ENCODE data around the gene CARD11.
A peak's percentile ranks its signal among the peaks of the same experiment; 100 is the strongest.

CARD11 gene

GRCh38 chr7:2892549-2892948, 151.1 kb downstream of the CARD11 start:
- no peak overlapping the region for H3K18ac ChIP-seq (ENCODE audit: low read length)
- H3K9ac ChIP-seq (ENCODE audit: low read length): no peak overlapping the region
- H2BK5ac ChIP-seq (ENCODE audit: low read length): no peak overlapping the region
- DNase-seq: no peak
- no peak overlapping the region for H3K27ac ChIP-seq (ENCODE audit: low read depth, low read length)
- H2AK5ac ChIP-seq (ENCODE audit: low read length): no peak overlapping the region
- H4K5ac ChIP-seq (ENCODE audit: low read length): no peak overlapping the region
- H3K4me3 ChIP-seq (ENCODE audit: low read length): no peak overlapping the region
- H2BK120ac ChIP-seq (ENCODE audit: low read depth, low read length): no peak overlapping the region
- no CpG with 5 or more reads among the region's 8 CpGs for WGBS (ENCODE audit: extremely low coverage, insufficient coverage, low lambda C conversion rate)
- H3K27me3 ChIP-seq (ENCODE audit: insufficient read depth, low read length, poor library complexity): no peaks in the 10 kb centered on the region
- H3K4ac ChIP-seq (ENCODE audit: low read depth, low read length): no peak overlapping the region
- no peaks in the 10 kb centered on the region for H3K79me2 ChIP-seq (ENCODE audit: control insufficient read depth, insufficient read depth, low read length)
- H3K23ac ChIP-seq (ENCODE audit: low read length): no peak overlapping the region
- H3K56ac ChIP-seq (ENCODE audit: low read length): no peak overlapping the region
- H4K8ac ChIP-seq (ENCODE audit: low read depth, low read length): no peak overlapping the region
- H3K4me2 ChIP-seq (ENCODE audit: low read length): no peak overlapping the region
- H3K4me1 ChIP-seq (ENCODE audit: control insufficient read depth, low read depth, low read length): no peaks in the 10 kb centered on the region
- H3K36me3 ChIP-seq (ENCODE audit: control insufficient read depth, insufficient read depth, low read length): no peaks in the 10 kb centered on the region
- H2BK15ac ChIP-seq (replicated peaks; ENCODE audit: low read depth): no peak overlapping the region
- no peaks in the 10 kb centered on the region for H3K79me1 ChIP-seq (ENCODE audit: low read length)

GRCh38 chr7:2887816-2888215, 155.9 kb downstream of the CARD11 start:
- no peak overlapping the region for H2BK120ac ChIP-seq (ENCODE audit: low read depth, low read length)
- no CpG with 5 or more reads among the region's 7 CpGs for WGBS (ENCODE audit: extremely low coverage, insufficient coverage, low lambda C conversion rate)
- H3K27ac ChIP-seq (ENCODE audit: low read depth, low read length): no peak overlapping the region
- no peaks in the 10 kb centered on the region for H3K27me3 ChIP-seq (ENCODE audit: insufficient read depth, low read length, poor library complexity)
- H3K18ac ChIP-seq (ENCODE audit: low read length): no peak overlapping the region
- H3K4me1 ChIP-seq (ENCODE audit: control insufficient read depth, low read depth, low read length): no peaks in the 10 kb centered on the region
- no peak overlapping the region for H4K5ac ChIP-seq (ENCODE audit: low read length)
- H3K23ac ChIP-seq (ENCODE audit: low read length): no peak overlapping the region
- H3K4ac ChIP-seq (ENCODE audit: low read depth, low read length): no peak overlapping the region
- no peak for DNase-seq
- no peak overlapping the region for H2AK5ac ChIP-seq (ENCODE audit: low read length)
- H3K4me3 ChIP-seq (ENCODE audit: low read length): no peak overlapping the region
- no peak overlapping the region for H3K56ac ChIP-seq (ENCODE audit: low read length)
- H3K79me1 ChIP-seq (ENCODE audit: low read length): no peaks in the 10 kb centered on the region
- no peak overlapping the region for H4K8ac ChIP-seq (ENCODE audit: low read depth, low read length)
- no peaks in the 10 kb centered on the region for H3K79me2 ChIP-seq (ENCODE audit: control insufficient read depth, insufficient read depth, low read length)
- H3K9ac ChIP-seq (ENCODE audit: low read length): no peak overlapping the region
- no peak overlapping the region for H3K4me2 ChIP-seq (ENCODE audit: low read length)
- no peak overlapping the region for H2BK5ac ChIP-seq (ENCODE audit: low read length)
- no peaks in the 10 kb centered on the region for H3K36me3 ChIP-seq (ENCODE audit: control insufficient read depth, insufficient read depth, low read length)
- no peak overlapping the region for H2BK15ac ChIP-seq (replicated peaks; ENCODE audit: low read depth)

- no peaks in the 10 kb centered on the region for H3K4me1 ChIP-seq (ENCODE audit: control insufficient read depth, low read depth, low read length)
- no peak overlapping the region for H2BK15ac ChIP-seq (replicated peaks; ENCODE audit: low read depth)
- H3K27ac ChIP-seq (ENCODE audit: low read depth, low read length): no peak overlapping the region
- no peak overlapping the region for H3K4me2 ChIP-seq (ENCODE audit: low read length)
- no peak overlapping the region for H3K9ac ChIP-seq (ENCODE audit: low read length)
- no peaks in the 10 kb centered on the region for H3K27me3 ChIP-seq (ENCODE audit: insufficient read depth, low read length, poor library complexity)
- H3K56ac ChIP-seq (ENCODE audit: low read length): no peak overlapping the region
- no peak overlapping the region for H2BK5ac ChIP-seq (ENCODE audit: low read length)
- H3K4ac ChIP-seq (ENCODE audit: low read depth, low read length): no peak overlapping the region
- no peak overlapping the region for H4K5ac ChIP-seq (ENCODE audit: low read length)
- no peak overlapping the region for H2AK5ac ChIP-seq (ENCODE audit: low read length)
- H4K8ac ChIP-seq (ENCODE audit: low read depth, low read length): no peak overlapping the region
- no peaks in the 10 kb centered on the region for H3K36me3 ChIP-seq (ENCODE audit: control insufficient read depth, insufficient read depth, low read length)
- no peak overlapping the region for H3K18ac ChIP-seq (ENCODE audit: low read length)
- no peak overlapping the region for H2BK120ac ChIP-seq (ENCODE audit: low read depth, low read length)
- no peak overlapping the region for H3K4me3 ChIP-seq (ENCODE audit: low read length)
- peak; percentile 89 for DNase-seq
- no CpG with 5 or more reads among the region's 12 CpGs for WGBS (ENCODE audit: extremely low coverage, insufficient coverage, low lambda C conversion rate)
- H3K23ac ChIP-seq (ENCODE audit: low read length): no peak overlapping the region
- no peaks in the 10 kb centered on the region for H3K79me1 ChIP-seq (ENCODE audit: low read length)
- H3K79me2 ChIP-seq (ENCODE audit: control insufficient read depth, insufficient read depth, low read length): no peaks in the 10 kb centered on the region
These were observed 156.8 kb downstream of the CARD11 start for GRCh38 chr7:2886900-2887299.

GRCh38 chr7:2886391-2886790, 157.3 kb downstream of the CARD11 start:
- Histone ChIP-seq H2BK120ac (ENCODE audit: low read depth, low read length) (no peak overlapping the region), H3K56ac (ENCODE audit: low read length) (no peak overlapping the region), H3K79me1 (ENCODE audit: low read length) (no peaks in the 10 kb centered on the region), H4K8ac (ENCODE audit: low read depth, low read length) (no peak overlapping the region), H3K4me2 (ENCODE audit: low read length) (no peak overlapping the region), H3K18ac (ENCODE audit: low read length) (no peak overlapping the region), H3K27me3 (ENCODE audit: insufficient read depth, low read length, poor library complexity) (no peaks in the 10 kb centered on the region), H3K4me1 (ENCODE audit: control insufficient read depth, low read depth, low read length) (no peaks in the 10 kb centered on the region), H2AK5ac (ENCODE audit: low read length) (no peak overlapping the region), H3K79me2 (ENCODE audit: control insufficient read depth, insufficient read depth, low read length) (no peaks in the 10 kb centered on the region), H3K27ac (ENCODE audit: low read depth, low read length) (no peak overlapping the region), H3K4me3 (ENCODE audit: low read length) (no peak overlapping the region), H2BK5ac (ENCODE audit: low read length) (no peak overlapping the region), H3K36me3 (ENCODE audit: control insufficient read depth, insufficient read depth, low read length) (no peaks in the 10 kb centered on the region), H4K5ac (ENCODE audit: low read length) (no peak overlapping the region), H3K4ac (ENCODE audit: low read depth, low read length) (no peak overlapping the region), H3K9ac (ENCODE audit: low read length) (no peak overlapping the region), H2BK15ac (replicated peaks; ENCODE audit: low read depth) (no peak overlapping the region), H3K23ac (ENCODE audit: low read length) (no peak overlapping the region)
- no peak for DNase-seq
- no CpG with 5 or more reads among the region's 5 CpGs for WGBS (ENCODE audit: extremely low coverage, insufficient coverage, low lambda C conversion rate)

- Histone ChIP-seq H3K4me1 (ENCODE audit: control insufficient read depth, low read depth, low read length) (no peaks in the 10 kb centered on the region), H3K9ac (ENCODE audit: low read length) (no peak overlapping the region), H3K56ac (ENCODE audit: low read length) (no peak overlapping the region), H2BK120ac (ENCODE audit: low read depth, low read length) (no peak overlapping the region), H3K79me2 (ENCODE audit: control insufficient read depth, insufficient read depth, low read length) (no peaks in the 10 kb centered on the region), H2BK15ac (replicated peaks; ENCODE audit: low read depth) (no peak overlapping the region), H3K79me1 (ENCODE audit: low read length) (no peaks in the 10 kb centered on the region), H2AK5ac (ENCODE audit: low read length) (no peak overlapping the region), H3K18ac (ENCODE audit: low read length) (no peak overlapping the region), H3K4me3 (ENCODE audit: low read length) (no peak overlapping the region), H4K5ac (ENCODE audit: low read length) (no peak overlapping the region), H3K4ac (ENCODE audit: low read depth, low read length) (no peak overlapping the region), H4K8ac (ENCODE audit: low read depth, low read length) (no peak overlapping the region), H3K23ac (ENCODE audit: low read length) (no peak overlapping the region), H3K4me2 (ENCODE audit: low read length) (no peak overlapping the region), H2BK5ac (ENCODE audit: low read length) (no peak overlapping the region), H3K36me3 (ENCODE audit: control insufficient read depth, insufficient read depth, low read length) (no peaks in the 10 kb centered on the region), H3K27ac (ENCODE audit: low read depth, low read length) (no peak overlapping the region), H3K27me3 (ENCODE audit: insufficient read depth, low read length, poor library complexity) (no peaks in the 10 kb centered on the region)
- no CpG with 5 or more reads among the region's 9 CpGs for WGBS (ENCODE audit: extremely low coverage, insufficient coverage, low lambda C conversion rate)
- DNase-seq: no peak
These were observed 159.5 kb downstream of the CARD11 start for GRCh38 chr7:2884161-2884560.

- H2AK5ac ChIP-seq (ENCODE audit: low read length): no peak overlapping the region
- H2BK120ac ChIP-seq (ENCODE audit: low read depth, low read length): no peak overlapping the region
- no peak overlapping the region for H3K23ac ChIP-seq (ENCODE audit: low read length)
- no peak overlapping the region for H3K4ac ChIP-seq (ENCODE audit: low read depth, low read length)
- no peaks in the 10 kb centered on the region for H3K36me3 ChIP-seq (ENCODE audit: control insufficient read depth, insufficient read depth, low read length)
- no peak overlapping the region for H4K8ac ChIP-seq (ENCODE audit: low read depth, low read length)
- no peak overlapping the region for H2BK15ac ChIP-seq (replicated peaks; ENCODE audit: low read depth)
- H3K79me1 ChIP-seq (ENCODE audit: low read length): no peaks in the 10 kb centered on the region
- H3K9ac ChIP-seq (ENCODE audit: low read length): no peak overlapping the region
- H3K56ac ChIP-seq (ENCODE audit: low read length): no peak overlapping the region
- H2BK5ac ChIP-seq (ENCODE audit: low read length): no peak overlapping the region
- WGBS (ENCODE audit: extremely low coverage, insufficient coverage, low lambda C conversion rate): no CpG with 5 or more reads among the region's 17 CpGs
- no peaks in the 10 kb centered on the region for H3K4me1 ChIP-seq (ENCODE audit: control insufficient read depth, low read depth, low read length)
- no peak overlapping the region for H4K5ac ChIP-seq (ENCODE audit: low read length)
- no peaks in the 10 kb centered on the region for H3K79me2 ChIP-seq (ENCODE audit: control insufficient read depth, insufficient read depth, low read length)
- no peak overlapping the region for H3K4me3 ChIP-seq (ENCODE audit: low read length)
- H3K18ac ChIP-seq (ENCODE audit: low read length): no peak overlapping the region
- no peak overlapping the region for H3K27ac ChIP-seq (ENCODE audit: low read depth, low read length)
- no peaks in the 10 kb centered on the region for H3K27me3 ChIP-seq (ENCODE audit: insufficient read depth, low read length, poor library complexity)
- DNase-seq: no peak
- no peak overlapping the region for H3K4me2 ChIP-seq (ENCODE audit: low read length)
These were observed 160.6 kb downstream of the CARD11 start for GRCh38 chr7:2883101-2883500.
